Measurements from ENCODE around the gene LGMN. TPM values are rescaled to one million over a fixed set of nuclear protein-coding genes. Genes with fewer than 3 reads are reported as not detected.

The LGMN gene
- total RNA-seq, 4 donors from 2014 or later, result 26.5 to 103 (median 57.2) TPM

DNA sequence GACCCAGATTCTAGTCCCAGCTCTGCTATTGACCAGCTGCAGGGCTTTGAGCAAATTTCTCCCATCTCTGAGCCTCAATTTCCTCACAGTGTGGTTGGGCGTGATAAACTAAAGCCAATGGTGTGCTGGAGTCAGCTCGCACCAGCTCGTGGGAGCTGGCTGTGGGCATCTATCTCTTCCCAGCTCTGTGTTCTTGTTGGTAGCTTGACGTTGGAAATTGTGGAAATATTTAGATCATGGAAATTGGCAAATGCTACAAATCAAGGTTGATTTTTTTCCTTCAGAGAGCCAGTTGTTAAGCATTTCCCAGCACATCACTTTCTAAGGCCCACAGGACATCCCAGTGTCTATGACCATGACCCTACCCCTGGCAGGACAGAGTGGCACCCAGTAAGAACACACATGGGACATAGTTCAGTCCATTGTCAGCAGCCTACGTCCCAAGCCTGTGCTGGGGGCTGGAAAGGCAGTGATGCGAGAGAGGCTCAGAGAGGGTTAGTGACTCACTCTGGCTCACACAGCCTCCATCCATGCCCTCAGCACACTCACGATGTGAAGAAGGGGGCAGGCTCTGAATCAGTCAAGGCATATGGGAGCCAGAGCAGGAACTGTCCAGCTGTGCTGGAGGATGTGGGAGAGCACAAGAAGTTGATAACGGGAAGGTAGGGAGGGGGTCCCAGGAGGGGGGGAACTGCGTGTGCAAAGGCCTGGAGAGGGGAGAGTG is 77.6 kb downstream of the LGMN start:
- intact Hi-C loops (cut with DNase I; ENCODE audit: low total_unique reads) (no loop called here), in situ Hi-C loops (cut with MboI; ENCODE audit: low pct_ligation_motif_present in 1 of 4, low pct_unique_long_range_greater_than_20kb in 1 of 4, low sequenced_read_pairs in 3 of 4) (no loop called here)
- H3K4me1 ChIP-seq, result no peaks in the 10 kb centered on the region
- peaks cover 0 to 11% (median 0%) of the 10 kb centered on the region in 4 donors for H3K36me3 ChIP-seq
- no peak overlapping the region for H3K4me3 ChIP-seq
- no peak overlapping the region for H3K27ac ChIP-seq
- WGBS, 2 donors (ENCODE audit: low coverage in 1 of 2), result 86 to 89% methylated on average over 6 to 9 of the region's 9 CpGs
- no peaks in the 10 kb centered on the region for H3K27me3 ChIP-seq
- TF ChIP-seq EP300 (IDR thresholded peaks at IDR 0.05; ENCODE audit: low read depth), result no peak
- TF ChIP-seq, protein P1, sequence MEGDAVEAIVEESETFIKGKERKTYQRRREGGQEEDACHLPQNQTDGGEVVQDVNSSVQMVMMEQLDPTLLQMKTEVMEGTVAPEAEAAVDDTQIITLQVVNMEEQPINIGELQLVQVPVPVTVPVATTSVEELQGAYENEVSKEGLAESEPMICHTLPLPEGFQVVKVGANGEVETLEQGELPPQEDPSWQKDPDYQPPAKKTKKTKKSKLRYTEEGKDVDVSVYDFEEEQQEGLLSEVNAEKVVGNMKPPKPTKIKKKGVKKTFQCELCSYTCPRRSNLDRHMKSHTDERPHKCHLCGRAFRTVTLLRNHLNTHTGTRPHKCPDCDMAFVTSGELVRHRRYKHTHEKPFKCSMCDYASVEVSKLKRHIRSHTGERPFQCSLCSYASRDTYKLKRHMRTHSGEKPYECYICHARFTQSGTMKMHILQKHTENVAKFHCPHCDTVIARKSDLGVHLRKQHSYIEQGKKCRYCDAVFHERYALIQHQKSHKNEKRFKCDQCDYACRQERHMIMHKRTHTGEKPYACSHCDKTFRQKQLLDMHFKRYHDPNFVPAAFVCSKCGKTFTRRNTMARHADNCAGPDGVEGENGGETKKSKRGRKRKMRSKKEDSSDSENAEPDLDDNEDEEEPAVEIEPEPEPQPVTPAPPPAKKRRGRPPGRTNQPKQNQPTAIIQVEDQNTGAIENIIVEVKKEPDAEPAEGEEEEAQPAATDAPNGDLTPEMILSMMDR (IDR thresholded peaks at IDR 0.05), result no peak
- TF ChIP-seq POLR2AphosphoS5 (IDR thresholded peaks at IDR 0.05), result no peak
- no peak for TF ChIP-seq POLR2A (IDR thresholded peaks at IDR 0.05)
- no peaks in the 10 kb centered on the region for H3K9me3 ChIP-seq
- no peak for DNase-seq

DNA sequence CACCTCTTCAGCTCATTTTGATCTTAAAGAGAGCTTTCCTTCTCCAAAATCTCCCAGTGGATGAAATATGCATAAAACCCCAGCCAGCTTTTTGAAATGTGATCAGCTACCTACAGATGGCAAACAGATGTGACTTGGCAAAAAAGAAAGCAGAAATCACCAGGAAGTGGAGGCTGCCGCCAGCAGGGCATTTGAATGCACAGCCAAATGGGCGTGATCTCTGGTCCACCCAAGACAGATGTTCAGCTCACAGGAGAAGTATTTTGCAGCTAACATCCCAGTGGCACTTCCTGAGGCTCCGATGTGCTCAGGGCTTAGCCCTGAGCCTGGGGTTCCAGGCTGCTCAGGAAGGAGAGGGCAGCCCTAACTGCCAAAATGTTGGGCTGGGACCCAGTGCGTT is 78.3 kb downstream of the LGMN start:
- no peak for DNase-seq
- intact Hi-C loops (cut with DNase I; ENCODE audit: low total_unique reads), result no loop called here
- 65 to 67% methylated on average over 1 to 4 of the region's 4 CpGs for WGBS, 2 donors (ENCODE audit: low coverage in 1 of 2)
- no peaks in the 10 kb centered on the region for H3K9me3 ChIP-seq
- peak overlapping the region in 1 of 4 donors; percentile 7 for H3K27ac ChIP-seq
- no peak overlapping the region for H3K4me3 ChIP-seq
- no peaks in the 10 kb centered on the region for H3K27me3 ChIP-seq
- H3K36me3 ChIP-seq, result peaks cover 0 to 11% (median 0%) of the 10 kb centered on the region in 4 donors
- no peaks in the 10 kb centered on the region for H3K4me1 ChIP-seq
- in situ Hi-C loops (cut with MboI; ENCODE audit: low pct_ligation_motif_present in 1 of 4, low pct_unique_long_range_greater_than_20kb in 1 of 4, low sequenced_read_pairs in 3 of 4), result no loop called here
- no peak for TF ChIP-seq POLR2A (IDR thresholded peaks at IDR 0.05)

DNA sequence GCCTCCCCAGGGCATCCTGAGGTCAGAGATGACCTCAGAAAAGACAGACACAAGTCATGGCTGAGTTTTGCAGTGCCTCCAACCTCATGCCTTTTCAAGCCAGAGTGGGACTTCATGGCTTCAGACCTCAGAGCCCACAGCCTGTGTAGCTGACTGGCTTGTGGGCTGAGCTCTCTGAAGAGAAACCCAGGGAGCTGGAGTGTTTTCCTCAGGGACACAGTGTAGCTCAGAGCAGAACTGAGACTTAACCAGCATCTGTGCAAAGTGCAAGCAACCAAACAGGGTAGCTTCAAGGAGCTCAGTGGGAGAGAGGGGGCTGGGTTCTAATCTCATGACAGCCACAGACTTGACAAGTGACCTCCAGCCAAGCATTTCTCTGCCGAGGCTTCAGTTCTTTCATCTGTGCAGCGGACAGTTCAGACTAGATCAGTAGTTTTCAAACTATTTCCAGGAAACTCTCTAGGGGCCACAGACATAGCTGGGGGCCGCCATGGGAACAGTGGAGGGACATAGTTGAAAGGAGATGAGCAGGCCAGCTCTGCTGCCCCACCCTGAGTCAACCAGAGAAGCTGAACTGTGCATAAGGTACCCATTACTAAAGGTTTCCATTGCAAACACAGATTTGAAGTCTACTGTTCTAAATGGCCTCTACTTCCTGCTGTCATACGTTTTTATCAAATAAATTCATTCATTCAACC is 80.0 kb downstream of the LGMN start:
- 44 to 71% methylated on average over 1 to 4 of the region's 4 CpGs for WGBS, 2 donors (ENCODE audit: low coverage in 1 of 2)
- in situ Hi-C loops (cut with MboI; ENCODE audit: low pct_ligation_motif_present in 1 of 4, low pct_unique_long_range_greater_than_20kb in 1 of 4, low sequenced_read_pairs in 3 of 4), result no loop called here
- DNase-seq, result no peak
- Histone ChIP-seq H3K9me3 (no peaks in the 10 kb centered on the region), H3K4me3 (no peak overlapping the region), H3K27me3 (no peaks in the 10 kb centered on the region), H3K36me3 (peaks cover 0 to 13% (median 0%) of the 10 kb centered on the region in 4 donors), H3K4me1 (no peaks in the 10 kb centered on the region), H3K27ac (no peak overlapping the region)
- intact Hi-C loops (cut with DNase I; ENCODE audit: low total_unique reads), result no loop called here
- TF ChIP-seq, protein P1 (IDR thresholded peaks at IDR 0.05), result no peak
- TF ChIP-seq POLR2AphosphoS5 (IDR thresholded peaks at IDR 0.05), result no peak
- TF ChIP-seq EP300 (IDR thresholded peaks at IDR 0.05; ENCODE audit: low read depth), result no peak
- TF ChIP-seq POLR2A (IDR thresholded peaks at IDR 0.05), result no peak

DNA sequence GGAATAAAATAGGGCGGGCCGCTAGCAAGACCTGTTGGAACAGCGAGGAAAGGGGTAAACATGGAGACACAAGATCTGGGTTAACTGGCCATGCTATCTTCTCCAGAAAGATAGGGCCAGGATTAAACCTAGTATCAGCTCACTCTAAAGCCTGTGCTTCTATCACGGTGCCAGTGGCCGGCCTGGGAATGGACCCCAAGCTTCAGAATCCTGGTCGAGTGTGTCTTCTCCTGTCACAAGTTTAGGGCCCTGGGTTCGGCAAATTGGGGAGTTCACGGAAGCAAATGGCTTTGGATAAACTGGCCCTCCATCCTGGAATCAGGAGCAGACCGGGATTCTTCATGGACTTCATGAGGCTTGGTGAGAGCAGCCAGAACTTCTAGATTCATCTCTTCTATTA is 82.2 kb downstream of the LGMN start:
- DNase-seq, result no peak
- TF ChIP-seq POLR2A (IDR thresholded peaks at IDR 0.05), result no peak
- TF ChIP-seq, protein P1 (IDR thresholded peaks at IDR 0.05), result no peak
- TF ChIP-seq EP300 (IDR thresholded peaks at IDR 0.05; ENCODE audit: low read depth), result no peak
- TF ChIP-seq POLR2AphosphoS5 (IDR thresholded peaks at IDR 0.05), result no peak
- Histone ChIP-seq H3K9me3 (no peaks in the 10 kb centered on the region), H3K27ac (peak overlapping the region in 3 of 4 donors; percentile 0 to 23 (median 17)), H3K4me1 (no peaks in the 10 kb centered on the region), H3K4me3 (no peak overlapping the region), H3K27me3 (no peaks in the 10 kb centered on the region), H3K36me3 (peaks cover 0 to 25% (median 0%) of the 10 kb centered on the region in 4 donors)
- 81 to 98% methylated on average over 5 to 9 of the region's 9 CpGs for WGBS, 2 donors (ENCODE audit: low coverage in 1 of 2)
- in situ Hi-C loops (cut with MboI; ENCODE audit: low pct_ligation_motif_present in 1 of 4, low pct_unique_long_range_greater_than_20kb in 1 of 4, low sequenced_read_pairs in 3 of 4), result no loop called here
- intact Hi-C loops (cut with DNase I; ENCODE audit: low total_unique reads), result no loop called here
